NCI-H446 treated with DMSO at 0.1 percent for 48 hours (cell line): Measurements from ENCODE around the gene CCDC27.

Experiments
- DNase-seq: peaks from one replicate; lab custom pipeline; 2025; lab: John Stamatoyannopoulos, UW

CCDC27 gene

GRCh38 chr1:3777078-3777547 is 24.9 kb downstream of the CCDC27 start:
- DNase-seq, result no peak

GRCh38 chr1:3777647-3778589 is 25.7 kb downstream of the CCDC27 start:
- DNase-seq, result no peak

GRCh38 chr1:3778590-3779264 is 26.5 kb downstream of the CCDC27 start:
- no peak for DNase-seq

- DNase-seq, result no peak
Measured at GRCh38 chr1:3779265-3779911, 27.1 kb downstream of the CCDC27 start.

- no peak for DNase-seq
Measured at GRCh38 chr1:3779912-3780416, 27.7 kb downstream of the CCDC27 start.

- DNase-seq, result no peak
Measured at GRCh38 chr1:3780901-3781300, 28.7 kb downstream of the CCDC27 start.

GRCh38 chr1:3783651-3784474 is 31.6 kb downstream of the CCDC27 start:
- DNase-seq, result no peak

- no peak for DNase-seq
Measured at GRCh38 chr1:3785045-3785444, 32.8 kb downstream of the CCDC27 start.

- no peak for DNase-seq
Measured at GRCh38 chr1:3785456-3786157, 33.4 kb downstream of the CCDC27 start.

- no peak for DNase-seq
Measured at GRCh38 chr1:3786468-3787348, 34.5 kb downstream of the CCDC27 start.

- no peak for DNase-seq
Measured at GRCh38 chr1:3787349-3787715, 35.1 kb downstream of the CCDC27 start.

- DNase-seq, result no peak
Measured at GRCh38 chr1:3787745-3788605, 35.7 kb downstream of the CCDC27 start.

- no peak for DNase-seq
Measured at GRCh38 chr1:3788756-3789420, 36.6 kb downstream of the CCDC27 start.

- no peak for DNase-seq
Measured at GRCh38 chr1:3789421-3790300, 37.4 kb downstream of the CCDC27 start.

GRCh38 chr1:3790500-3790923 is 38.3 kb downstream of the CCDC27 start:
- DNase-seq, result no peak

GRCh38 chr1:3790952-3791351 is 38.7 kb downstream of the CCDC27 start:
- no peak for DNase-seq

- no peak for DNase-seq
Measured at GRCh38 chr1:3795453-3796214, 43.4 kb downstream of the CCDC27 start.
